Peyer's patch (tissue), 4 donors: ENCODE data around the gene HES7. TPM values are rescaled to one million over a fixed set of nuclear protein-coding genes. Genes with fewer than 3 reads are reported as not detected.
"Not testable (repeated sequence)": the region's sequence is repeated elsewhere in the genome, so short reads cannot be mapped to it uniquely, and the experiment has no call there.

Source experiments
- DNase-seq, 3 donors: peaks; one replicate each; pipeline ENCODE4 v3.0.0-alpha.2; 2017 to 2019
- H3K27ac ChIP-seq, 4 donors: fragments of 200-600 bp; sonication (generic); one replicate each; pipeline ENCODE4 v1.5.1; 2016 to 2019
- H3K27me3 ChIP-seq, 2 donors: fragments of 200-600 bp; sonication (generic); one replicate each; pipeline ENCODE4 v1.5.1; 2019
- H3K36me3 ChIP-seq, 3 donors: fragments of 200-600 bp; sonication (generic); one replicate each; pipeline ENCODE4 v1.5.1; 2016 to 2019
- H3K4me1 ChIP-seq, 4 donors: fragments of 200-600 bp; sonication (generic); one replicate each; pipeline ENCODE4 v1.5.1; 2016 to 2019
- H3K4me3 ChIP-seq, 4 donors: fragments of 200-600 bp; sonication (generic); 1 replicate in 3 of 4; 2 replicates in 1 of 4; pipeline ENCODE4 v1.5.1; 2016 to 2019; ENCODE audit warnings: mild to moderate bottlenecking in 1 of 4
- H3K9me3 ChIP-seq, 4 donors: fragments of 200-600 bp; sonication (generic); one replicate each; pipeline ENCODE4 v1.5.1; 2016 to 2019; ENCODE audit warnings: mild to moderate bottlenecking in 1 of 4
- POLR2A ChIP-seq, 2 donors: fragments of 450-650 bp; IDR thresholded peaks; one replicate each; pipeline ENCODE4 v1.5.1; 2017; ENCODE audit warnings: antibody characterized with exemption in 2 of 2, mild to moderate bottlenecking in 2 of 2, moderate library complexity in 2 of 2
- total RNA-seq, 4 donors: library from RNA; depleted of rRNA; stranded (reverse); fragments of >200 nt; gene quantifications; one replicate each; pipeline ENCODE4 v1.1.0, GENCODE V29; 2016
- TF ChIP-seq, protein P1 (sequence below), 6 experiments: fragments of 450-650 bp in 4 of 6; fragments of 200-600 bp in 2 of 6; sonication (generic) in 1 of 6; IDR thresholded peaks; one replicate each; pipeline ENCODE4 v1.5.1; 2017 to 2019; ENCODE audit warnings: antibody characterized with exemption in 6 of 6, mild to moderate bottlenecking in 3 of 6, moderate library complexity in 1 of 6

Gene HES7
- total RNA-seq, 4 donors from 2014 or later, result not detected

DNA sequence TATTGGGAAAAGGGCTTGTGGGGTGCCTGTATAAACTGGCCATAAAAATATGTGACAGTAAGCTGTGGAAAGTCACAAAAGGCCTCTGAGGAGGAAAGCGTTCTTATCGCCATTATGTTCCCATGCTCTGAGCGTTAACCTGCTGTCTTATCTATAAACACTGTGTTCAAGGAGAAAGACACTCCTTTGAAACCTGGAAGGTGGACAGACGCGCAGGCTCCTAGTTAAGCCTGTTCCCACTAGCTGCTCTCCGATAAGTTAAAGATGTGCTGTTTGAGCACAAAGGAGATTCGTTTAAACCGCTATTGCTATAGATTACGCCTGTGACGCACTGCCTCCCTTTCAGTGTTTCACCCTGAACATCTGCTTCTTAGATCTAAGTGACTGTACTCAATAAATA lies 41.6 kb downstream of the HES7 start:
- Histone ChIP-seq H3K27ac (no peak overlapping the region), H3K4me3 (no peak overlapping the region), H3K9me3 (no peaks in the 10 kb centered on the region), H3K36me3 (no peaks in the 10 kb centered on the region), H3K27me3 (no peaks in the 10 kb centered on the region), H3K4me1 (peaks cover 0 to 18% (median 6%) of the 10 kb centered on the region in 4 donors)
- no peak for DNase-seq
- TF ChIP-seq, protein P1, sequence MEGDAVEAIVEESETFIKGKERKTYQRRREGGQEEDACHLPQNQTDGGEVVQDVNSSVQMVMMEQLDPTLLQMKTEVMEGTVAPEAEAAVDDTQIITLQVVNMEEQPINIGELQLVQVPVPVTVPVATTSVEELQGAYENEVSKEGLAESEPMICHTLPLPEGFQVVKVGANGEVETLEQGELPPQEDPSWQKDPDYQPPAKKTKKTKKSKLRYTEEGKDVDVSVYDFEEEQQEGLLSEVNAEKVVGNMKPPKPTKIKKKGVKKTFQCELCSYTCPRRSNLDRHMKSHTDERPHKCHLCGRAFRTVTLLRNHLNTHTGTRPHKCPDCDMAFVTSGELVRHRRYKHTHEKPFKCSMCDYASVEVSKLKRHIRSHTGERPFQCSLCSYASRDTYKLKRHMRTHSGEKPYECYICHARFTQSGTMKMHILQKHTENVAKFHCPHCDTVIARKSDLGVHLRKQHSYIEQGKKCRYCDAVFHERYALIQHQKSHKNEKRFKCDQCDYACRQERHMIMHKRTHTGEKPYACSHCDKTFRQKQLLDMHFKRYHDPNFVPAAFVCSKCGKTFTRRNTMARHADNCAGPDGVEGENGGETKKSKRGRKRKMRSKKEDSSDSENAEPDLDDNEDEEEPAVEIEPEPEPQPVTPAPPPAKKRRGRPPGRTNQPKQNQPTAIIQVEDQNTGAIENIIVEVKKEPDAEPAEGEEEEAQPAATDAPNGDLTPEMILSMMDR (IDR thresholded peaks at IDR 0.05), result no peak
- no peak for TF ChIP-seq POLR2A (IDR thresholded peaks at IDR 0.05)

DNA sequence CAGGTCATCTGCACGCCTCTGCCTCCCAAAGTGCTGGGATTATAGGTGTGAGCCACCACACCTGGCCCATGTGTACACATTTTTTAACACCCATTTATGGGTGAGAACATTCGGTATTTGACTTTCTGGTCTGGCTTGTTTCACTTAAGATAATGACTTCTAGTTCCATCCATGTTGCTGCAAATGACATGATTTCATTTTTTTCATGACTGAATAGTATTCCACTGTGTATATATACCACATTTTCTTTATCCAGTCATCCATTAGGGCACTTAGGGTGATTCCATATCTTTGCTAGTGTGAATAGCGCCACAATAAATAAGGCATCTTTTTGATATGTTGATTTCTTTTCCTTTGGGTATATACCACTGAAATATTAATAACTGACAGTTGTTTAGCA lies 42.0 kb downstream of the HES7 start:
- Histone ChIP-seq H3K36me3 (no peaks in the 10 kb centered on the region), H3K4me3 (no peak overlapping the region), H3K27me3 (no peaks in the 10 kb centered on the region), H3K4me1 (peaks cover 0 to 18% (median 6%) of the 10 kb centered on the region in 4 donors), H3K9me3 (no peaks in the 10 kb centered on the region), H3K27ac (no peak overlapping the region)
- no peak for TF ChIP-seq POLR2A (IDR thresholded peaks at IDR 0.05)
- TF ChIP-seq, protein P1 (IDR thresholded peaks at IDR 0.05), result no peak
- DNase-seq, result no peak

DNA sequence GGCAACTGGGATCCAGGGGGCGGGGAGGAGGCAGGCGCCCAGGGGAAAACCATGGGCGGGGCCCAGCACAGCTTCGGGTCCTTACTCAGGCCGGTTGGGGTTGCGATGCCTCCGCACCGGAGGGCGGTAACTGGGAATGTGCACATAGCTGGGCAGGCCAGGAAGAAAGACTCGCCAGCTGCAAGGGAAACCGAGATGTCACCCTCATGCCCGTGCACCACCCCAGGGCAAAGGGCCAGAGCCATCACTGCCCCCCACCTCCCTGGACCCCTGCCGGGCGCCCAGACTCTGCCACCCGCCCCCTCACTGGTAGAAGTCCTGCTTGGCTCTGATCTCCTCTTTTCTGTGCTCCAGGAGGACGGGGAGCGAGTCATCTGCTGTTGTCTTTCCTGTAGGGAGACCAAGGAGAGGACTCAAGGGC lies 43.1 kb downstream of the HES7 start:
- no peaks in the 10 kb centered on the region for H3K27me3 ChIP-seq
- no peak overlapping the region for H3K27ac ChIP-seq
- no peak for TF ChIP-seq POLR2A (IDR thresholded peaks at IDR 0.05)
- TF ChIP-seq, protein P1 (IDR thresholded peaks at IDR 0.05), result no peak
- no peak overlapping the region for H3K4me3 ChIP-seq
- DNase-seq, result no peak
- H3K36me3 ChIP-seq, result no peaks in the 10 kb centered on the region
- peaks cover 0 to 18% (median 6%) of the 10 kb centered on the region in 4 donors for H3K4me1 ChIP-seq
- no peaks in the 10 kb centered on the region for H3K9me3 ChIP-seq

DNA sequence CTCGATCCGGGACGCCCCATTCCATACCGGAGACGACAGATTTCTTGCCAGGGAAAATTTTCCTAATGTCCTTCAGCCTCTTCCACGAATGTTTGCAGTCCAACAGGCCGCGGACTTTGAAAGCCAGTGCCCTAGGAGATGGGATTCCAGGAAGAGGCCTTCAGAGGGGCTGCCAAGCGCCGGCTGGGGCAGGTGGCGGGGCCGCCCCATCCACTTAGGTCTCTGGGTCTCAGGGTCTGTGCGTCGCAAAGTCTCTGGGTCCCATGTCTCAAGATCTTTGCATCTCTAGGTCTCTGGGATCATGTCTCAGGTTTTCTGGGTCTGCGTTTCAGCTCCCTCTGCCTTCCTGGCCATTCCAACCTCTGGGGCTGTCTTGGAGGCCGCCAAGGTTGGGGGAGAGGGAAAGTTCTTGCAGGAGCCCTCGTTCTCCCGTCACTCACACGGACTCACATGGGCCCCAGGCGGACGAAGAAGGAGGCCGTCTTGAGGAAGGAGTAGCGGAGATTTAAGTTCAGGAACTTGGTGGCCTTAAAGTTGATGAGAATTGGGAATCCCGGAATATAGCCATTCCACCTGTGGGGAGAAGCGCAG lies 43.6 kb downstream of the HES7 start:
- H3K4me1 ChIP-seq, result peaks cover 0 to 18% (median 6%) of the 10 kb centered on the region in 4 donors
- no peaks in the 10 kb centered on the region for H3K36me3 ChIP-seq
- no peaks in the 10 kb centered on the region for H3K9me3 ChIP-seq
- peak overlapping the region in 1 of 4 donors; percentile 85 for H3K27ac ChIP-seq
- no peak for DNase-seq
- H3K4me3 ChIP-seq, result peak overlapping the region in 3 of 4 donors; percentile 45 to 72 (median 51)
- no peaks in the 10 kb centered on the region for H3K27me3 ChIP-seq
- TF ChIP-seq, protein P1 (IDR thresholded peaks at IDR 0.05), result no peak
- no peak for TF ChIP-seq POLR2A (IDR thresholded peaks at IDR 0.05)

DNA sequence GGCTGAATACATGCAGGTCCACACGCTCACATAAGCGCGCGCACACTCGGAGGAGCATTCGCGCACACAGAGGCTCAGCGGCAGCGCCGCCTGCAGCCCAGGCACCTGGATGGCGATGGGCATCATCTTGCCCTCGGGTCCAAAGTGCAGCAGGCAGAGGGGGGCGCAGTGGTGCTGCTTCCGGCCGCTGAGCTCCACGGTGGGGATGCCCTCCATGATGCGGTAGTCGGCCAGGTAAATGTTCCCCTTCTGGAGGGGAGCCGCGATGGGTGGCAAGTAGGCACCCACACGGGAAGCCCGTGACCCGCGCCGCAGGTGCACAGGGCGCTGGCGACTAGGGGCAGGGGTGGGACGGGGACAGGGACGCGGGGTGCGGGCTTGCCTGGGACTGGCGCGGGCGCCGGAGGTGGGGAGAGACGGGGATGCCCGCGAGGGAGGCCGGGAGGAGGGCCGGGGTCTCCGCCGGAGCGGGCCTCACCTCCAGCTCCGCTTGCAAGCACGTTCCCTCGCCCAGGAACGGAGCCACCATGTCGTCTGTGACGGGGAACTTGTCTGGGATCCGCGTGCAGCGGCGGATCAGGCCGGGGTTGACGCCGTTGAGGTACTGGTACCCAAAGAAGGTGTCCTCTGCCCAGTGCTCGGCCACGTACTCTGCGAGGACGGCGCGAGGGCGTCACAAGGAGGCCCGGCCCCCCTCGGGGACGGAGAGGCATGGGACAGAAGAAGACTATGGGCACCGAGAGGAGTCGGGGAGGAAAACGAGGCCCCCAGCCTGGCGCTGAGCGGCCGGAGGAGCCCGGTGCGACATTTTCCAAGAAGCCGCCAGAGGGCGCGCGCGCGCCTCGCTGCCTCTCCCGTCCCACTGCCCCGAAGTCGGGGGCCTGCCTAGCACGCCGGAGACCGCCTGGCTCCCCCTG lies 44.4 kb downstream of the HES7 start:
- Histone ChIP-seq H3K36me3 (no peaks in the 10 kb centered on the region), H3K4me1 (peaks cover 0 to 18% (median 6%) of the 10 kb centered on the region in 4 donors), H3K9me3 (no peaks in the 10 kb centered on the region), H3K27me3 (peaks cover 0 to 6% of the 10 kb centered on the region in 2 donors), H3K27ac (peak overlapping the region; percentile 17 to 85 (median 52)), H3K4me3 (peak overlapping the region; percentile 39 to 72 (median 48))
- TF ChIP-seq, protein P1 (IDR thresholded peaks at IDR 0.05), result peak; percentile 73 to 95 (median 81)
- TF ChIP-seq POLR2A (IDR thresholded peaks at IDR 0.05), result no peak
- DNase-seq, result peak; percentile 81 to 89 (median 85)

DNA sequence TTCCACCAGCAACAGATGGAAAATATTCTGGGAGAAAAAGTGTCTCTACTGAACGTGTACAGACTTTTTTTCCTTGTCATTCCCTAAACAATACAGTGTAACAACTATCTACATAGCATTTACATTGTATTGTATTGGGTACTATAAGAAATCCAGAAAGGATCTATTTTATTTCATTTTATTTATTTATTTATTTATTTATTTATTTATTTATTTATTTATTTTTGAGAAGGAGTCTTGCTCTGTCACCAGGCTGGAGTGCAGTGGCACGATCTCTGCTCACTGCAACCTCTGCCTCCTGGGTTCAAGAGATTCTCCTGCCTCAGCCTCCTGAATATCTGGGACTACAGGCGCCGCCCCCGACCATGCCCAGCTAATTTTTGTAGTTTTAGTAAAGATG lies 46.0 kb downstream of the HES7 start:
- not testable (repeated sequence) for H3K36me3 ChIP-seq, H3K4me3 ChIP-seq, H3K9me3 ChIP-seq, DNase-seq, H3K27ac ChIP-seq
- Histone ChIP-seq H3K4me1 (peaks cover 2 to 29% (median 13%) of the 10 kb centered on the region in 4 donors), H3K27me3 (peaks cover 0 to 21% of the 10 kb centered on the region in 2 donors)
